GM12878 (cell line): Measurements from ENCODE around the gene ABCC9.
"Not testable (repeated sequence)": the region's sequence is repeated elsewhere in the genome, so short reads cannot be mapped to it uniquely, and the experiment has no call there.

ENCODE experiments used
- BACH1 ChIP-seq: fragments of 450-650 bp; IDR thresholded peaks from 2 replicates; pipeline ENCODE4 v1.6.1; 2017; ENCODE audit warnings: mild to moderate bottlenecking, borderline replicate concordance
- EP300 ChIP-seq, 2 experiments: fragments of 150-350 bp in 1 of 2; IDR thresholded peaks; 2 replicates each; pipeline ENCODE4 v1.6.1; 2011 to 2012; ENCODE audit warnings: low read depth in 2 of 2, low read length in 2 of 2, borderline replicate concordance in 1 of 2, improper control_type of control experiment in 1 of 2, inconsistent platforms in 1 of 2; ENCODE audit not compliant: control insufficient read depth in 1 of 2
- ESRRA ChIP-seq: IDR thresholded peaks from 2 replicates; pipeline ENCODE4 v1.6.1; 2012; ENCODE audit warnings: mild to moderate bottlenecking, low read length, improper control_type of control experiment
- EZH2 ChIP-seq: IDR thresholded peaks from 2 replicates; pipeline ENCODE4 v1.6.1; 2012; ENCODE audit warnings: low read depth, mild to moderate bottlenecking, control low read depth, inconsistent platforms, low read length, borderline replicate concordance; ENCODE audit not compliant: control insufficient read depth
- GABPA ChIP-seq: IDR thresholded peaks from 2 replicates; pipeline ENCODE4 v1.6.1; 2014; ENCODE audit warnings: antibody characterized with exemption, low read depth, mild to moderate bottlenecking, inconsistent platforms
- JUND ChIP-seq: IDR thresholded peaks from 2 replicates; pipeline ENCODE4 v1.6.1; 2012; ENCODE audit warnings: low read depth, mild to moderate bottlenecking, low read length, improper control_type of control experiment, moderate library complexity
- MYC ChIP-seq: IDR thresholded peaks from 2 replicates; pipeline ENCODE4 v1.6.1; 2011; ENCODE audit warnings: mild to moderate bottlenecking, low read length, moderate library complexity, inconsistent platforms; ENCODE audit not compliant: insufficient read depth, insufficient replicate concordance, insufficient read length, severe bottlenecking
- POLR2A ChIP-seq: IDR thresholded peaks from 2 replicates; pipeline ENCODE4 v1.6.1; 2011; ENCODE audit warnings: low read depth, mild to moderate bottlenecking, low read length
- USF2 ChIP-seq: IDR thresholded peaks from 2 replicates; pipeline ENCODE4 v1.6.1; 2011; ENCODE audit warnings: low read depth, low read length, improper control_type of control experiment, borderline replicate concordance
- TF ChIP-seq, protein P1 (sequence below): IDR thresholded peaks from 2 replicates; pipeline ENCODE4 v1.6.1; 2011; ENCODE audit warnings: borderline replicate concordance, low read depth, mild to moderate bottlenecking, moderate library complexity, mixed read lengths, low read length; ENCODE audit not compliant: insufficient read depth; ENCODE audit errors: extremely low read length
- TF ChIP-seq, protein P2 (sequence below), 3 experiments: IDR thresholded peaks in 2 of 3; conservative IDR thresholded peaks in 1 of 3; 2 replicates each; pipeline ENCODE4 v1.5.1; 2011; ENCODE audit warnings: low read depth in 3 of 3, low read length in 3 of 3, mild to moderate bottlenecking in 3 of 3, control low read depth in 2 of 3, moderate library complexity in 2 of 3, inconsistent platforms in 1 of 3, mixed read lengths in 1 of 3; ENCODE audit not compliant: control insufficient read depth in 2 of 3, insufficient read depth in 1 of 3; ENCODE audit errors: extremely low read depth in 1 of 3

- TF ChIP-seq USF2; EP300 (IDR thresholded peaks at IDR 0.05; ENCODE audit: borderline replicate concordance in 1 of 2, control insufficient read depth in 1 of 2, low read depth in 2 of 2, low read length in 2 of 2); ESRRA; JUND; BACH1; MYC; GABPA; POLR2A; EZH2: not testable (repeated sequence)
- TF ChIP-seq, protein P1, sequence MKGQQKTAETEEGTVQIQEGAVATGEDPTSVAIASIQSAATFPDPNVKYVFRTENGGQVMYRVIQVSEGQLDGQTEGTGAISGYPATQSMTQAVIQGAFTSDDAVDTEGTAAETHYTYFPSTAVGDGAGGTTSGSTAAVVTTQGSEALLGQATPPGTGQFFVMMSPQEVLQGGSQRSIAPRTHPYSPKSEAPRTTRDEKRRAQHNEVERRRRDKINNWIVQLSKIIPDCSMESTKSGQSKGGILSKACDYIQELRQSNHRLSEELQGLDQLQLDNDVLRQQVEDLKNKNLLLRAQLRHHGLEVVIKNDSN: not testable (repeated sequence)
- TF ChIP-seq, protein P2, sequence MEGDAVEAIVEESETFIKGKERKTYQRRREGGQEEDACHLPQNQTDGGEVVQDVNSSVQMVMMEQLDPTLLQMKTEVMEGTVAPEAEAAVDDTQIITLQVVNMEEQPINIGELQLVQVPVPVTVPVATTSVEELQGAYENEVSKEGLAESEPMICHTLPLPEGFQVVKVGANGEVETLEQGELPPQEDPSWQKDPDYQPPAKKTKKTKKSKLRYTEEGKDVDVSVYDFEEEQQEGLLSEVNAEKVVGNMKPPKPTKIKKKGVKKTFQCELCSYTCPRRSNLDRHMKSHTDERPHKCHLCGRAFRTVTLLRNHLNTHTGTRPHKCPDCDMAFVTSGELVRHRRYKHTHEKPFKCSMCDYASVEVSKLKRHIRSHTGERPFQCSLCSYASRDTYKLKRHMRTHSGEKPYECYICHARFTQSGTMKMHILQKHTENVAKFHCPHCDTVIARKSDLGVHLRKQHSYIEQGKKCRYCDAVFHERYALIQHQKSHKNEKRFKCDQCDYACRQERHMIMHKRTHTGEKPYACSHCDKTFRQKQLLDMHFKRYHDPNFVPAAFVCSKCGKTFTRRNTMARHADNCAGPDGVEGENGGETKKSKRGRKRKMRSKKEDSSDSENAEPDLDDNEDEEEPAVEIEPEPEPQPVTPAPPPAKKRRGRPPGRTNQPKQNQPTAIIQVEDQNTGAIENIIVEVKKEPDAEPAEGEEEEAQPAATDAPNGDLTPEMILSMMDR (IDR thresholded peaks at IDR 0.05 in 2 of 3, conservative IDR thresholded peaks at IDR 0.05 in 1 of 3; ENCODE audit: control insufficient read depth in 2 of 3, extremely low read depth in 1 of 3, insufficient read depth in 1 of 3, low read depth in 3 of 3, low read length in 3 of 3): not testable (repeated sequence)
Observed at GRCh38 chr12:21789687-21790086, 151.5 kb downstream of the ABCC9 start.
